Naive thymus-derived CD4-positive, alpha-beta T cell (primary cell): ENCODE measurements around the gene TECPR1. TPM values are rescaled to one million over a fixed set of nuclear protein-coding genes. Genes with fewer than 3 reads are reported as not detected.

Source experiments
- ATAC-seq: fragments of 150-1000 bp; cut with Tn5 transposase; 2 replicates; pipeline ENCODE4 v1.10.0; 2021; ENCODE audit warnings: mild to moderate bottlenecking, moderate library complexity
- CTCF ChIA-PET: fragments of 350-600 bp; sonication (Branson Sonifier 250); formaldehyde crosslinking; loops from one replicate; lab custom pipeline; 2021; ENCODE audit warnings: antibody characterized with exemption; lab: Charles Lee
- POLR2A ChIA-PET: fragments of 350-600 bp; sonication (Branson Sonifier 250); formaldehyde crosslinking; loops from one replicate; lab custom pipeline; 2021; ENCODE audit warnings: antibody characterized with exemption, inconsistent platforms; lab: Charles Lee
- DNase-seq, 9 donors: peaks; one replicate each; pipeline versions ENCODE4 v3.0.0 to v3.0.0-alpha.2; 2020 to 2022; ENCODE audit warnings: mixed read lengths in 1 of 9
- H3K27ac ChIP-seq: one replicate; pipeline ENCODE4 v1.7.0; 2013; ENCODE audit warnings: mild to moderate bottlenecking, low read depth, low read length, moderate library complexity
- H3K27me3 ChIP-seq, 2 donors: one replicate each; pipeline ENCODE4 v1.7.0; 2013; ENCODE audit warnings: low read length in 2 of 2, mild to moderate bottlenecking in 2 of 2, moderate library complexity in 2 of 2; ENCODE audit not compliant: control insufficient read depth in 2 of 2, insufficient read depth in 2 of 2
- H3K36me3 ChIP-seq, 3 experiments: 1 replicate in 2 of 3; 2 replicates in 1 of 3; pipeline ENCODE4 v1.7.0; 2013; ENCODE audit warnings: low read length in 3 of 3, mild to moderate bottlenecking in 3 of 3, moderate library complexity in 1 of 3; ENCODE audit not compliant: insufficient read depth in 3 of 3, control insufficient read depth in 2 of 3
- H3K4me1 ChIP-seq, 2 donors: one replicate each; pipeline ENCODE4 v1.7.0; 2013; ENCODE audit warnings: low read length in 2 of 2, mild to moderate bottlenecking in 2 of 2, moderate library complexity in 1 of 2; ENCODE audit not compliant: control insufficient read depth in 2 of 2, insufficient read depth in 2 of 2
- H3K4me3 ChIP-seq: 2 replicates; pipeline ENCODE4 v1.7.0; 2013; ENCODE audit warnings: mild to moderate bottlenecking, low read length
- H3K9me3 ChIP-seq, 3 experiments: 1 replicate in 2 of 3; 2 replicates in 1 of 3; pipeline ENCODE4 v1.7.0; 2013; ENCODE audit warnings: low read length in 3 of 3; ENCODE audit not compliant: control insufficient read depth in 2 of 3
- H3K27ac Mint-ChIP-seq, 9 donors: one replicate each; pipeline ENCODE4 v1.8.0; 2020 to 2022; ENCODE audit warnings: mixed read lengths in 9 of 9, mild to moderate bottlenecking in 8 of 9, moderate library complexity in 5 of 9, inconsistent platforms in 2 of 9
- H3K27me3 Mint-ChIP-seq, 5 donors: one replicate each; pipeline ENCODE4 v1.8.0; 2021 to 2022; ENCODE audit warnings: mixed read lengths in 5 of 5, mild to moderate bottlenecking in 1 of 5
- H3K36me3 Mint-ChIP-seq, 5 donors: one replicate each; pipeline ENCODE4 v1.8.0; 2020 to 2022; ENCODE audit warnings: mixed read lengths in 5 of 5, mild to moderate bottlenecking in 3 of 5, inconsistent platforms in 1 of 5
- H3K4me1 Mint-ChIP-seq, 7 donors: one replicate each; pipeline ENCODE4 v1.8.0; 2020 to 2022; ENCODE audit warnings: mixed read lengths in 7 of 7, mild to moderate bottlenecking in 3 of 7, inconsistent platforms in 1 of 7
- H3K4me3 Mint-ChIP-seq, 10 donors: one replicate each; pipeline ENCODE4 v1.8.0; 2020 to 2022; ENCODE audit warnings: mild to moderate bottlenecking in 10 of 10, mixed read lengths in 10 of 10, moderate library complexity in 6 of 10, inconsistent platforms in 2 of 10
- H3K9me3 Mint-ChIP-seq, 11 donors: one replicate each; pipeline ENCODE4 v1.8.0; 2020 to 2022; ENCODE audit warnings: mixed read lengths in 11 of 11, mild to moderate bottlenecking in 4 of 11, inconsistent platforms in 1 of 11, moderate library complexity in 1 of 11
- intact Hi-C, 2 donors: fragments of 100-400 bp; cut with micrococcal nuclease; formaldehyde crosslinking; loops; one replicate each; pipeline ENCODE4 v1.15.1; 2023
- polyA plus RNA-seq, 2 donors: library from polyadenylated mRNA; unstranded; fragments of 300-500 nt; fragmentation: Illumina TruSeq; gene quantifications; one replicate each; pipeline ENCODE4 v1.2.3, GENCODE V29; 2021
- total RNA-seq, 6 experiments: library from RNA in 5 of 6; stranded (reverse) in 5 of 6; gene quantifications; 1 replicate in 5 of 6; 2 replicates in 1 of 6; pipeline ENCODE4 v1.2.3 and lab custom pipeline; 2021 to 2026

Gene TECPR1
- total and polyA plus RNA-seq, 7 experiments from 2014 or later = 21.0 to 203 (median 119) TPM

DNA sequence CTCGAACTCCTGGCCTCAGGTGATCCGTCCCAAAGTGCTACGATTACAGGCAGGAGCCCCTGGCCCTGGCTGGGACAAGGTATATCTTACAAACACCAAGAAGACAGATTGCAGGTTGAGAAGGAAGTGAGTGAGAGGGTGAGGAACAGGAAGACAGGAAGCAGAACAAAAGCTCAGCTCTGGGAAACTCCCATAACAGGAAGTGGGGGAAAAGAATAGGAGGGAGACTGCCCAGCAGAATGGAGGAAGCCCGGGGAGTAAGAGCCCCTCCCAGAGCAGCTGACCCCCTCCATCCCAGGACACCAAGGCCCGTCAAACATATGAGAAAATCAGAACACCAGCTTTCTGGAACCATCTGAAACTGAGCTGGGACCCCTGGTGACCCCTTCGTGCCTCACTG is 2.9 kb downstream of the TECPR1 start:
- H3K4me1 ChIP-seq = peaks cover 38 to 48% of the 10 kb centered on the region in 2 donors

DNA sequence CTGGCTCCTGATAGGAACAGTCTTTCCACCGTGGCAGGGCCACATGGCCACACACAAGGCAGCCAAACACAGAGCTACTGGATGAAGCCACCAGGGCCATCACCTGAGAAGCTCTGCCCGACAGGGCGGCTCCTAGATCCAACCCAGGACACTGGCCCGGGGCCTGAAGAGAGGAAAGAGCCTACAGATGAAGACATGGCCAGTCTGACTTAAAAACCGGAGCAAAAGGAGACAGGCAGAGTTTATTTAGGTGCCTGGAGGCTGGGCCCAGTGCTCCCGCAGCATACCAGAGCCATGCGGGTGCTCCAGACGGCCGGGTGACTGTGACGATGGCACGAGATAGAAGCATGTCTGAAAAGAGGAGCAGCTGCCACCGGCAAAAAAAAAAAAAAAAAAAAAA is 3.9 kb downstream of the TECPR1 start:
- Histone ChIP-seq H3K9me3 (no peaks in the 10 kb centered on the region), H3K4me1 (peaks cover 37 to 48% of the 10 kb centered on the region in 2 donors), H3K27ac (peak overlapping the region; percentile 83), H3K36me3 (peaks cover 0 to 44% (median 4%) of the 10 kb centered on the region in 3 experiments), H3K4me3 (no peak overlapping the region), H3K27me3 (no peaks in the 10 kb centered on the region)
- Mint-ChIP-seq H3K36me3 (peaks cover 0 to 21% (median 9%) of the 10 kb centered on the region in 5 donors), H3K4me1 (peaks cover 29 to 63% (median 48%) of the 10 kb centered on the region in 7 donors), H3K27me3 (no peaks in the 10 kb centered on the region), H3K4me3 (peak overlapping the region; percentile 44 to 97 (median 78)), H3K9me3 (peaks cover 0 to 2% (median 0%) of the 10 kb centered on the region in 11 donors), H3K27ac (peak overlapping the region; percentile 82 to 100 (median 99))
- intact Hi-C loops = no loop called here
- no peak for ATAC-seq
- CTCF ChIA-PET = no interaction called here
- no peak for DNase-seq
- POLR2A ChIA-PET = interaction anchor here (0.8 to 6.7 kb wide), 5 partner anchors 13 to 46 kb away, joined by 3 to 106 read pairs (median 3); partner anchors contain the start of gene BRI3

More for the DNA sequence above, 2.9 kb downstream of the TECPR1 start:
- H3K9me3 Mint-ChIP-seq = peaks cover 0 to 2% (median 0%) of the 10 kb centered on the region in 11 donors
- POLR2A ChIA-PET = interaction anchor here (0.6 to 6.7 kb wide), 5 partner anchors 31 to 277 kb away, joined by 3 to 106 read pairs (median 3); partner anchors contain the start of gene BRI3
- H3K4me3 Mint-ChIP-seq = peak overlapping the region; percentile 70 to 98 (median 91)
- H3K9me3 ChIP-seq = no peaks in the 10 kb centered on the region
- no peak for ATAC-seq
- H3K4me1 Mint-ChIP-seq = peaks cover 33 to 67% (median 52%) of the 10 kb centered on the region in 7 donors
- peaks cover 0 to 21% (median 9%) of the 10 kb centered on the region in 5 donors for H3K36me3 Mint-ChIP-seq
- DNase-seq = peak in 2 of 9 donors; percentile 11 to 26
- intact Hi-C loops = no loop called here
- H3K4me3 ChIP-seq = no peak overlapping the region
- no peaks in the 10 kb centered on the region for H3K27me3 Mint-ChIP-seq
- peaks cover 0 to 34% (median 0%) of the 10 kb centered on the region in 3 experiments for H3K36me3 ChIP-seq
- no peaks in the 10 kb centered on the region for H3K27me3 ChIP-seq
- H3K27ac Mint-ChIP-seq = peak overlapping the region; percentile 90 to 100 (median 99)
- CTCF ChIA-PET = interaction anchor here (0.7 kb wide), 2 partner anchors 81 to 86 kb away, joined by 3 to 4 read pairs; no protein-coding TSS in a partner anchor
- peak overlapping the region; percentile 83 for H3K27ac ChIP-seq

DNA sequence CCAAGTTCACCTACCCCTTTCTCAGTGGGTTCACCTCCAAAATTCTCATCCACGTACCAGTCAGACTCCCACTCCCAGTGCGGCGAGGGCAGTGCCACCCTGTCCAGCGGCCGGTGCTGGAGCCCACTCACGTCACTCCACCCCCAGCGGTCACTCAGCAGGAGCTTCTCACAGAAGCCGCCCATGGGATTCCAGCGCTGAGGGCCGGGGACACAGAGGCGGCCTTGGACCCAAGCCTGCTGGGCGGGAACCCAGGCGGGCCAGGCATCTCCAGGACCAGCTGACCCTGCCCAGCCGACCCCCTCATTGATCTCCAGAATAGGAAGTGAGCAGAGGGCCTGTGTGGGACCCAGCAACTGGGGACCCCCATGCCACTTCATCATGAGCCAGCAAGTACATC is 7.2 kb downstream of the TECPR1 start:
- peaks cover 0 to 23% (median 15%) of the 10 kb centered on the region in 5 donors for H3K36me3 Mint-ChIP-seq
- no peaks in the 10 kb centered on the region for H3K27me3 Mint-ChIP-seq
- no peaks in the 10 kb centered on the region for H3K9me3 ChIP-seq

DNA sequence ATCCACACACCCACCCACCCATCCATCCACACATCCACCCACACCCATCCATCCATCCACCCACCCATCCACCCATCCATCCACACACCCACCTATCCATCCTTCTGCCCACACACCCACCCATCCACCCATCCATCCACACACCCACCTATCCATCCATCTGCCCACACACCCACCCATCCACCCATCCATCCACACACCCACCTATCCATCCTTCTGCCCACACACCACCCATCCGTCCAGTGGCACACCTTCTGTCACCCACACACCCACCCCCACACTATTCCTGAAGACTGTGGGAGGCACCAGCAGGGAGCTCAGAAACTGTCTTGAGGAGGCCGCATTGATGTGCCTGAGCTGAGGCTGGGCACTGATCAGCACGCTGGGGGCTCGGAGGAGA is 9.1 kb downstream of the TECPR1 start:
- Mint-ChIP-seq H3K27ac (peak overlapping the region in 1 of 9 donors; percentile 59), H3K4me1 (peaks cover 5 to 29% (median 15%) of the 10 kb centered on the region in 7 donors), H3K9me3 (no peaks in the 10 kb centered on the region), H3K36me3 (peaks cover 3 to 33% (median 13%) of the 10 kb centered on the region in 5 donors), H3K27me3 (no peaks in the 10 kb centered on the region), H3K4me3 (no peak overlapping the region)
- H3K9me3 ChIP-seq = no peaks in the 10 kb centered on the region
- DNase-seq (no peak), ATAC-seq (no peak)
- peak overlapping the region; percentile 14 for H3K27ac ChIP-seq
- peaks cover 0 to 81% (median 12%) of the 10 kb centered on the region in 3 experiments for H3K36me3 ChIP-seq
- POLR2A ChIA-PET = no interaction called here
- CTCF ChIA-PET = interaction anchor here (1.1 kb wide), 1 partner anchor 220 kb away, joined by 3 read pairs; no protein-coding TSS in a partner anchor
- H3K4me3 ChIP-seq = no peak overlapping the region
- H3K27me3 ChIP-seq = no peaks in the 10 kb centered on the region
- intact Hi-C loops = no loop called here
- H3K4me1 ChIP-seq = peaks cover 0 to 17% of the 10 kb centered on the region in 2 donors

More for the DNA sequence above, 7.2 kb downstream of the TECPR1 start:
- no peak overlapping the region for H3K4me3 ChIP-seq
- no peaks in the 10 kb centered on the region for H3K9me3 Mint-ChIP-seq
- peaks cover 21 to 45% (median 31%) of the 10 kb centered on the region in 7 donors for H3K4me1 Mint-ChIP-seq
- ChIA-PET CTCF (no interaction called here), POLR2A (interaction anchor here (0.7 kb wide), 1 partner anchor 12 kb away, joined by 3 read pairs; no protein-coding TSS in a partner anchor)
- peak overlapping the region in 4 of 9 donors; percentile 5 to 100 (median 42) for H3K27ac Mint-ChIP-seq
- H3K4me1 ChIP-seq = peaks cover 14 to 36% of the 10 kb centered on the region in 2 donors
- intact Hi-C loops = no loop called here
- DNase-seq = no peak
- peaks cover 0 to 65% (median 12%) of the 10 kb centered on the region in 3 experiments for H3K36me3 ChIP-seq
- H3K27me3 ChIP-seq = no peaks in the 10 kb centered on the region
- ATAC-seq = no peak
- H3K4me3 Mint-ChIP-seq = no peak overlapping the region
- H3K27ac ChIP-seq = no peak overlapping the region

DNA sequence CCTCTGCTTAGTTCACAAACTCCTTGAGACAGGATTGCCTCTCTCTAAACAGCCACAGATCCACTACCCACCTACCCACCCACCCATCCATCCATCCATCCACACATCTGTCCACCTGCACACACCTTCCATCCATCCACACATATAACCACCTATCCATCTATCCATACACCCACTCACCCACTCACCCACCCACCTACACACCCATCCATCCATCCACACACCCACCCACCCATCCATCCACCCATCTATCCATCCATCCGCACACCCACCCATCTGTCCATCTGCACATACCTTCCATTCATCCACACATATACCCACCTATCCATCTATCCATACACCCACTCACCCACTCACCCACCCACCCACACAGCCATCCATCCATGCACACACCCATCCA is 9.7 kb downstream of the TECPR1 start:
- Histone ChIP-seq H3K36me3 (peaks cover 0 to 83% (median 12%) of the 10 kb centered on the region in 3 experiments), H3K4me3 (no peak overlapping the region), H3K4me1 (peaks cover 0 to 11% of the 10 kb centered on the region in 2 donors), H3K27me3 (no peaks in the 10 kb centered on the region), H3K9me3 (no peaks in the 10 kb centered on the region), H3K27ac (no peak overlapping the region)
- Mint-ChIP-seq H3K9me3 (no peaks in the 10 kb centered on the region), H3K36me3 (peaks cover 3 to 29% (median 11%) of the 10 kb centered on the region in 5 donors), H3K27ac (no peak overlapping the region), H3K27me3 (no peaks in the 10 kb centered on the region), H3K4me1 (peaks cover 3 to 23% (median 9%) of the 10 kb centered on the region in 7 donors), H3K4me3 (no peak overlapping the region)
- DNase-seq (no peak), ATAC-seq (no peak)
- POLR2A ChIA-PET = interaction anchor here (0.9 to 1.4 kb wide), 2 partner anchors 9 to 40 kb away, joined by 3 to 7 read pairs; no protein-coding TSS in a partner anchor
- CTCF ChIA-PET = no interaction called here
- intact Hi-C loops = no loop called here

DNA sequence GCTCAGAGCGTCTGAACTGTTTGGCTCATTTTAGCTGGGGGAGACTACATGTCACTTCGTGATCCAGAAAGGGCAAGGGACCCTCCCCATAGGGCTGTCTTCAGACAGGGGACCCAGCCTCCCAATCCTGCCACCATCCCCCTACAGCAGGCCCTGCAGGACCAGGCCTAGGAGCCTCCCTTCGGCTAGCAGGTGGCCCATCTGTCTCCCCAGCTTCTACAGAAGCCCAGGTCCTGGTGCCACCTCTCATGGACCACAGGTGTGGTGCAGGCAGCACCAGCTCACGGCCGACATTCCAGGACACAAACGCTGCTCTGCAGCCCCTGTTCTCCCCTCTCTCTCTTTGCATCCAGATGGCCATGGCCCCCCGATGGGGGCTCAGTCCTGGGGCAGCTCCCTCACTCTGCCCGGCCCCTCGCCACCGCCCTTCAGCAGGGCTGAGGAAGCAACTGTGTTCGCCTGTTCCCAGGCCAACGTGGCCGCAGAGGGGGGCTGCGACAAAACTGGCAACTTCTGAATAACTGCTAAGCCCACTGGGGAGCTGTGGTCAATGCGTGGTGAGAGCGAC is 10.3 kb downstream of the TECPR1 start:
- ChIA-PET POLR2A (interaction anchor here (0.9 to 1.4 kb wide), 2 partner anchors 9 to 39 kb away, joined by 3 to 7 read pairs; no protein-coding TSS in a partner anchor), CTCF (no interaction called here)
- peak overlapping the region in 3 of 9 donors; percentile 36 to 81 (median 55) for H3K27ac Mint-ChIP-seq
- peaks cover 0 to 20% (median 7%) of the 10 kb centered on the region in 7 donors for H3K4me1 Mint-ChIP-seq
- peaks cover 0 to 88% (median 12%) of the 10 kb centered on the region in 3 experiments for H3K36me3 ChIP-seq
- no peak overlapping the region for H3K27ac ChIP-seq
- H3K4me1 ChIP-seq = peaks cover 0 to 8% of the 10 kb centered on the region in 2 donors
- DNase-seq (no peak), ATAC-seq (no peak)
- H3K27me3 ChIP-seq = no peaks in the 10 kb centered on the region
- H3K4me3 ChIP-seq = no peak overlapping the region
- no peak overlapping the region for H3K4me3 Mint-ChIP-seq
- intact Hi-C loops = loop anchor here in 1 of 2 donors (1.0 kb wide), 1 partner anchor 10 kb away; no protein-coding TSS in a partner anchor
- H3K9me3 Mint-ChIP-seq = no peaks in the 10 kb centered on the region
- no peaks in the 10 kb centered on the region for H3K9me3 ChIP-seq
- peaks cover 3 to 27% (median 11%) of the 10 kb centered on the region in 5 donors for H3K36me3 Mint-ChIP-seq
- H3K27me3 Mint-ChIP-seq = no peaks in the 10 kb centered on the region
